Measurements from ENCODE around the gene ZBTB42. TPM values are rescaled to one million over a fixed set of nuclear protein-coding genes. Genes with fewer than 3 reads are reported as not detected.
A peak's percentile ranks its signal among the peaks of the same experiment; 100 is the strongest.

Gene ZBTB42
- total RNA-seq, 4 donors from 2014 or later: 2.5 to 6.4 (median 4.9) TPM

GRCh38 chr14:104778694-104779331 lies 22.1 kb upstream of the ZBTB42 start:
- Histone ChIP-seq H3K27me3 (no peaks in the 10 kb centered on the region), H3K4me1 (peaks cover 0 to 37% (median 27%) of the 10 kb centered on the region in 4 donors), H3K4me3 (no peak overlapping the region), H3K36me3 (peaks cover 6 to 85% (median 78%) of the 10 kb centered on the region in 4 donors), H3K27ac (replicated peaks in 1 of 4) (no peak overlapping the region), H3K9me3 (no peaks in the 10 kb centered on the region)
- 95% methylated on average over 7 of the region's 15 CpGs for WGBS
- no peak for DNase-seq (ENCODE audit: extremely low spot score)
- intact Hi-C loops (cut with DNase I): no loop called here
- TF ChIP-seq CTCF (IDR thresholded peaks at IDR 0.05) (no peak), POLR2AphosphoS5 (IDR thresholded peaks at IDR 0.05) (no peak), POLR2A (IDR thresholded peaks at IDR 0.05; ENCODE audit: low read depth) (no peak), EP300 (IDR thresholded peaks at IDR 0.05) (no peak)

DNA sequence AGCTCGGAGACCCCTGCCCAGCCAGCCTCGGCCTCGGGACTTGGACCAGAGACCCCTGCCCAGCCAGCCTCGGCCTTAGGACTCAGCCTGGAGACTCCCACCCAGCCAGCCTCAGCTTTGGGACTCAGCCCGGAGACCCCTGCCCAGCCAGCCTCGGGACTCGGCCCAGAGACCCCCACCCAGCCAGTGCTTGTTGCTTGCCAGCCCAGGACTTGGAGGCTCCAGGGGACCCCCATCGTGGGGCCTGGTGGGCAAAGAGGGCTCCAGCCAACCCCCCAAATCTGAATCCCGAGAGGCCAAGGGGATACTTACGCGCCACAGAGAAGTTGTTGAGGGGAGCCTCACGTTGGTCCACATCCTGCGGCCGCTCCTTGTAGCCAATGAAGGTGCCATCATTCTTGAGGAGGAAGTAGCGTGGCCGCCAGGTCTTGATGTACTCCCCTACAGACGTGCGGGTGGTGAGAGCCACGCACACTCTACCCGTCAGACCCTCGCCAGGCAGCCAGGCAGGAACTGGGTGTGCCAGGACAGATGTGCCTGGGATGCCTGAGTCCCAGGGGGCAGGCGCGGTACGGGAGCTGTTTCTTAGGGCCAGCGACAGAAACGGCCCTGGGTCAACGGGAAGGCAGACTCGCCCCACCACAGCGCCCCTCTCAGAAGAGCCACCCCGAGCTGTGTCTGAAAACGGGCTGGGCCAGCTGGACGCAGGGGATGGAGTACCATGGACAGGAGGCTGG lies 21.0 kb upstream of the ZBTB42 start:
- WGBS: 75% methylated on average over 11 of the region's 32 CpGs
- no peak overlapping the region for H3K4me3 ChIP-seq
- H3K36me3 ChIP-seq: peaks cover 0 to 82% (median 69%) of the 10 kb centered on the region in 4 donors
- no peaks in the 10 kb centered on the region for H3K27me3 ChIP-seq
- no peak for TF ChIP-seq EP300 (IDR thresholded peaks at IDR 0.05)
- TF ChIP-seq POLR2AphosphoS5 (IDR thresholded peaks at IDR 0.05): no peak
- TF ChIP-seq POLR2A (IDR thresholded peaks at IDR 0.05; ENCODE audit: low read depth): no peak
- TF ChIP-seq CTCF (IDR thresholded peaks at IDR 0.05): no peak
- intact Hi-C loops (cut with DNase I): no loop called here
- no peaks in the 10 kb centered on the region for H3K9me3 ChIP-seq
- H3K4me1 ChIP-seq: peaks cover 0 to 48% (median 38%) of the 10 kb centered on the region in 4 donors
- no peak for DNase-seq (ENCODE audit: extremely low spot score)
- peak overlapping the region in 1 of 4 donors; percentile 26 for H3K27ac ChIP-seq (replicated peaks in 1 of 4)

DNA sequence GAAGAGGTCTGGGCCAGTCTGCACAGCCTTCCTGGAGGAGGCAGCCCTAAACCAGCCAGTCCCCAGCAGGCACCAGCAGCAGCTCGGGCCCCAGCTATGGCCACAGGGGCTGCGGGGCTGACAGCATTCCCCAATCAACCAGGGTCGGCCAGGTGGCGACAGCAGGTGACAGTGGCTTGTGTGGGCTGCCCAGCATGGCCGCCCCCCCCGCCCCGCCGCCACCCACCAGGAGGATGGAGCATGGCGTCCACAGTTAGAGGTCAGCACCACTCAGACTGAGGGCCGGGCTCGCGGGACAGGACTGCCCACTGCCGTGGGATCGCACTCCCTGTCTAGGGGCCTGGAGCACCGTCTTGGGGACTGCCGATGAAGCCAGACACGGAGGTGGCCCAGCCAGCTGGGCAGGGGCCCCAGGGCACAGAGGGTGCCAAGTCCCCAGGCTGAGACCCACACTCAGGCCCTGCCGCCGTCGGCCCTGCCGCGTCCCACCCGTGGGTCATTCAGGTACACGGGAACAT lies 20.3 kb upstream of the ZBTB42 start:
- 84% methylated on average over 4 of the region's 24 CpGs for WGBS
- Histone ChIP-seq H3K27ac (replicated peaks in 1 of 4) (peak overlapping the region in 1 of 4 donors; percentile 26), H3K36me3 (peaks cover 0 to 82% (median 63%) of the 10 kb centered on the region in 4 donors), H3K4me3 (no peak overlapping the region), H3K4me1 (peaks cover 0 to 55% (median 45%) of the 10 kb centered on the region in 4 donors), H3K9me3 (no peaks in the 10 kb centered on the region), H3K27me3 (no peaks in the 10 kb centered on the region)
- TF ChIP-seq CTCF (IDR thresholded peaks at IDR 0.05): no peak
- no peak for TF ChIP-seq EP300 (IDR thresholded peaks at IDR 0.05)
- TF ChIP-seq POLR2AphosphoS5 (IDR thresholded peaks at IDR 0.05): no peak
- no peak for TF ChIP-seq POLR2A (IDR thresholded peaks at IDR 0.05; ENCODE audit: low read depth)
- no peak for DNase-seq (ENCODE audit: extremely low spot score)
- intact Hi-C loops (cut with DNase I): no loop called here

DNA sequence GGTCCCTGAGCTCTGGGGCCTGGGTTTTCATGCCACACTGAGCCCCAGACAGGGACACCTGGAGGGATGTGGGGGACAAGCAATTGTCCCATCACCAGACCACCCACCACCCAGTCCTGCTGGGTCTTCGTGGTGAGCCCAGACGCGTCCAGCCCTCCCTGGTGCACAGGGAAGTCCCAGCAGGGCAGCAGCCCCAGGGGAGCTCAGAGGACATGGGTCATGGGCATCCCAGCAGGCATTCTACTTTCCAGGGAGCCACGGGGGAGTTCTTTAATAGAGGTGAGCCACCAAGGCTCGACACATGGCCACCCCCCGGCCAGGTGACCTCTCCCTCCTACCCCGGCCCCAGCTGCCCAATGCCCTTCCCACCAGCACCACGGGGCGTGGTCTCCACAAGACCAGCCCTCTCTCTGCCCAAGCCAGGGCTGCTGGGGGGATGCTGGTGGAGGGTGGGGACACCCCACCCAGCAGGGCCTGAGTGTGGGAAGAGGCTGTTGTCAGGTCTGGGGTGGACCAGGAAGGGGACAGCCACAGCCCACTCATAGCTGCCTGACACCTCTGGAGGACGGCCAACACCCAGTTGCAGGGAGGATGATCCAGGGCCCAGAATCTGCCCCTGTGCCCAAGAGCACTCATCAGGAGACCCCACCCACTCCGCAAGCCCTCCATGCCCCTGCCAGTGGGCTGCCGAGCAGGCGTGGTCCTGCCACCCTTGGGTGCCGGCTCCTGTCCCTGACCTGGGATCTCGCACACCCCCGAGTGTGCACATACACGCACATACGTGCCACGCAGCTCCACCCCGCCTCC lies 19.4 kb upstream of the ZBTB42 start:
- Histone ChIP-seq H3K4me3 (no peak overlapping the region), H3K4me1 (peaks cover under 1 to 64% (median 53%) of the 10 kb centered on the region in 4 donors), H3K27me3 (no peaks in the 10 kb centered on the region), H3K9me3 (no peaks in the 10 kb centered on the region), H3K27ac (replicated peaks in 1 of 4) (peak overlapping the region in 1 of 4 donors; percentile 26), H3K36me3 (peaks cover 0 to 80% (median 58%) of the 10 kb centered on the region in 4 donors)
- intact Hi-C loops (cut with DNase I): no loop called here
- TF ChIP-seq POLR2A (IDR thresholded peaks at IDR 0.05; ENCODE audit: low read depth): no peak
- no peak for TF ChIP-seq CTCF (IDR thresholded peaks at IDR 0.05)
- no peak for TF ChIP-seq POLR2AphosphoS5 (IDR thresholded peaks at IDR 0.05)
- TF ChIP-seq EP300 (IDR thresholded peaks at IDR 0.05): no peak
- WGBS: 87% methylated on average over 16 of the region's 20 CpGs
- DNase-seq (ENCODE audit: extremely low spot score): no peak

All from esophagus muscularis mucosa (tissue), 4 donors.